Ishikawa (cell line): ENCODE results near the gene NEUROD6.

Source experiments
- CEBPB ChIP-seq: IDR thresholded peaks from 2 replicates; pipeline ENCODE4 v1.6.1; 2012
- CREB1 ChIP-seq: IDR thresholded peaks from 2 replicates; pipeline ENCODE4 v1.6.1; 2012; ENCODE audit warnings: low read depth
- EP300 ChIP-seq: IDR thresholded peaks from 2 replicates; pipeline ENCODE4 v1.6.1; 2012; ENCODE audit warnings: borderline replicate concordance
- FOXM1 ChIP-seq: IDR thresholded peaks from 2 replicates; pipeline ENCODE4 v1.6.1; 2012; ENCODE audit warnings: low read depth, borderline replicate concordance
- NFIC ChIP-seq: IDR thresholded peaks from 2 replicates; pipeline ENCODE4 v1.6.1; 2012
- RAD21 ChIP-seq: IDR thresholded peaks from 2 replicates; pipeline ENCODE4 v1.6.1; 2012; ENCODE audit warnings: low read depth
- TAF1 ChIP-seq: IDR thresholded peaks from 2 replicates; pipeline ENCODE4 v1.6.1; 2012; ENCODE audit warnings: low read depth, mild to moderate bottlenecking
- TEAD4 ChIP-seq: IDR thresholded peaks from 2 replicates; pipeline ENCODE4 v1.6.1; 2012
- YY1 ChIP-seq: IDR thresholded peaks from 2 replicates; pipeline ENCODE4 v1.6.1; 2012; ENCODE audit warnings: low read depth
- ZBTB7A ChIP-seq: IDR thresholded peaks from 2 replicates; pipeline ENCODE4 v1.6.1; 2012; ENCODE audit warnings: low read depth
- TF ChIP-seq, protein P1 (sequence below): IDR thresholded peaks from 2 replicates; pipeline ENCODE4 v1.6.1; 2012
- TF ChIP-seq, protein P2 (sequence below): IDR thresholded peaks from 2 replicates; pipeline ENCODE4 v1.6.1; 2012
- TF ChIP-seq, protein P3 (sequence below): IDR thresholded peaks from 2 replicates; pipeline ENCODE4 v1.6.1; 2012; ENCODE audit warnings: low read depth, mild to moderate bottlenecking

DNA sequence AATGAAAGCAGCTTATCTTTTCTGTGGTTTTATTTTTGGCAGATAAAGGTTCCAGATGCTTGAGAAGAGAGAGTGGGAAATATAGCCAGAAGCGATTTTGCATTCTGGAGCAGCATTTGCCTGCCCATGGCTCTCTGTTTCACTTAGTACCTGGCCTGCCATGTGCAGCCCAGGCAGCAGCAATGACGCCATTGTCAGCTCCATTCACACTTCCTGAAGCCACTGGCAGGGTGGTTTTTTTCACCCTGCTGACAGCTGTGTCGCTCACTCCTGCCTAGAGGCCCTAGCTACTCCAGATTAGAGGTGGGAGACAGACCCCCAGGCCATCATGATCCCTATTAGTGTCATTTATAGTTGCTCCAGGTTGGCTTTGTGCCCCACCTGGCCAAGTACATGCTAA, 30.1 kb upstream of the NEUROD6 start:
- TF ChIP-seq NFIC (no peak), RAD21 (no peak), CREB1 (no peak), CEBPB (no peak), EP300 (no peak), TEAD4 (no peak), FOXM1 (no peak), YY1 (no peak), ZBTB7A (no peak), TAF1 (no peak)
- TF ChIP-seq, protein P1, sequence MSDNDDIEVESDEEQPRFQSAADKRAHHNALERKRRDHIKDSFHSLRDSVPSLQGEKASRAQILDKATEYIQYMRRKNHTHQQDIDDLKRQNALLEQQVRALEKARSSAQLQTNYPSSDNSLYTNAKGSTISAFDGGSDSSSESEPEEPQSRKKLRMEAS: no peak
- TF ChIP-seq, protein P2, sequence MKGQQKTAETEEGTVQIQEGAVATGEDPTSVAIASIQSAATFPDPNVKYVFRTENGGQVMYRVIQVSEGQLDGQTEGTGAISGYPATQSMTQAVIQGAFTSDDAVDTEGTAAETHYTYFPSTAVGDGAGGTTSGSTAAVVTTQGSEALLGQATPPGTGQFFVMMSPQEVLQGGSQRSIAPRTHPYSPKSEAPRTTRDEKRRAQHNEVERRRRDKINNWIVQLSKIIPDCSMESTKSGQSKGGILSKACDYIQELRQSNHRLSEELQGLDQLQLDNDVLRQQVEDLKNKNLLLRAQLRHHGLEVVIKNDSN: no peak
- TF ChIP-seq, protein P3, sequence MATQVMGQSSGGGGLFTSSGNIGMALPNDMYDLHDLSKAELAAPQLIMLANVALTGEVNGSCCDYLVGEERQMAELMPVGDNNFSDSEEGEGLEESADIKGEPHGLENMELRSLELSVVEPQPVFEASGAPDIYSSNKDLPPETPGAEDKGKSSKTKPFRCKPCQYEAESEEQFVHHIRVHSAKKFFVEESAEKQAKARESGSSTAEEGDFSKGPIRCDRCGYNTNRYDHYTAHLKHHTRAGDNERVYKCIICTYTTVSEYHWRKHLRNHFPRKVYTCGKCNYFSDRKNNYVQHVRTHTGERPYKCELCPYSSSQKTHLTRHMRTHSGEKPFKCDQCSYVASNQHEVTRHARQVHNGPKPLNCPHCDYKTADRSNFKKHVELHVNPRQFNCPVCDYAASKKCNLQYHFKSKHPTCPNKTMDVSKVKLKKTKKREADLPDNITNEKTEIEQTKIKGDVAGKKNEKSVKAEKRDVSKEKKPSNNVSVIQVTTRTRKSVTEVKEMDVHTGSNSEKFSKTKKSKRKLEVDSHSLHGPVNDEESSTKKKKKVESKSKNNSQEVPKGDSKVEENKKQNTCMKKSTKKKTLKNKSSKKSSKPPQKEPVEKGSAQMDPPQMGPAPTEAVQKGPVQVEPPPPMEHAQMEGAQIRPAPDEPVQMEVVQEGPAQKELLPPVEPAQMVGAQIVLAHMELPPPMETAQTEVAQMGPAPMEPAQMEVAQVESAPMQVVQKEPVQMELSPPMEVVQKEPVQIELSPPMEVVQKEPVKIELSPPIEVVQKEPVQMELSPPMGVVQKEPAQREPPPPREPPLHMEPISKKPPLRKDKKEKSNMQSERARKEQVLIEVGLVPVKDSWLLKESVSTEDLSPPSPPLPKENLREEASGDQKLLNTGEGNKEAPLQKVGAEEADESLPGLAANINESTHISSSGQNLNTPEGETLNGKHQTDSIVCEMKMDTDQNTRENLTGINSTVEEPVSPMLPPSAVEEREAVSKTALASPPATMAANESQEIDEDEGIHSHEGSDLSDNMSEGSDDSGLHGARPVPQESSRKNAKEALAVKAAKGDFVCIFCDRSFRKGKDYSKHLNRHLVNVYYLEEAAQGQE: no peak
